Measurements from ENCODE around the gene LPIN1.
A peak's percentile ranks its signal among the peaks of the same experiment; 100 is the strongest.
"Not testable (repeated sequence)": the region's sequence is repeated elsewhere in the genome, so short reads cannot be mapped to it uniquely, and the experiment has no call there.

LPIN1 gene

DNA sequence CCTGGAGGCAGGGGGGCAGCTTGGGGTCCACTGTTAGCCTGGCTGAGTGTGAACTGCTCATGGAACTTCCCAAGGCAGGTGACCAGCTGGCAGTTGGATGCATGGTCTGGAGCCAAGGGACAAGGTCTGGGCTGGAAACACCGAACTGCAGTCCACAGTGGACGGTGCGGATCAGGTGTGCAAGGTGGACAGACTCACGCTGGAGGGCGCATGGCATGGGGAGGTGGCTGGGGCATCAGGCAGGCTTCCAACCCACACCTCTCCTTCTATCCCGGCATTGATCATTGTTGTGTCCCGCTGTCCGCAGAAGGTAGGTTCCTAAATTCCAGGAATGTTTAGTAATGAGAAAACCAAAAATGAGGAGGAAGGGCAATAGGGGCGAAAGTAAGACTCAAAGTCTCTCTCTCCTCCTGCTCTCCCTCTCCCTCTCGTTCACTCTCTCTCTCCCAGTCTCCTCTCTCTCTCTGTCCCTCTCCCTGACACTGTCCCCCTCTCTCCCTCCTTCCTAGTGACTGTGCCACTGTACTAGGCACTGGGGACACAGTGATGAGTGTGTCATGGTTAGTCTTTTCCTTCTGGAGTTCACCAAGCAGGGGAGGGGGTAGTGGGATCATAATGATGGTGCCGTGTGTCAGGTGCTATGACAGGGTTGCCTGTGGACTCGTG is 30.3 kb upstream of the LPIN1 start:
- DNase-seq: no peak

DNA sequence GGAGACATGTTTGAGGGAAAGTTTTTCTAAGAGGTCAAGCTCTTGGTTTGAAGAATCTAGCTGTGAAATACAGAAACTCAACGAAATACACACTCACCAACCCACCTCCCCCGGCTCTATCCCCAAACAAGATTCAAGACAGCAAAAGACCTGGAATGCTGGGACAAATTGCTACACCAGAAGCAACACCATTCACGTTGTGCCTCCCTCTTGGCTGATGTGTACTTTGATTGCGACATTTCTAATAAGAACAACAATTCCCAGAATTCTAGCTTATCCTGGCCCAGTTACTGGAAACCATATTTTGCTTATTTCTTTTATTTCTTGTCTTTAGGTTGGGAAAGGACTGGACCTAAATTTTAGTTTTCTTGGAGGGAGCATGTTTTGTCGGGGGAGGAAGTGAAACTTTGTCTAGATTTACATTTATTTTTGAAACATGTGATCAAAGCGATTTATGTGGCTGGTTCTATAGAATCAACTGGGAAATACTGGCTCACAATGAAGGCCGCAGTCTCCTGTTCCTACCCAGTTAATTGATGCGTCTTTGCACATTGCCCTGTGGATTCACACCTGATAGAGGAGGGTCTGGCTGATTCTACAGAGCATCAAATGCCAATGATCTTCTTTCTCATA is 29.6 kb upstream of the LPIN1 start:
- DNase-seq: peak; percentile 74

DNA sequence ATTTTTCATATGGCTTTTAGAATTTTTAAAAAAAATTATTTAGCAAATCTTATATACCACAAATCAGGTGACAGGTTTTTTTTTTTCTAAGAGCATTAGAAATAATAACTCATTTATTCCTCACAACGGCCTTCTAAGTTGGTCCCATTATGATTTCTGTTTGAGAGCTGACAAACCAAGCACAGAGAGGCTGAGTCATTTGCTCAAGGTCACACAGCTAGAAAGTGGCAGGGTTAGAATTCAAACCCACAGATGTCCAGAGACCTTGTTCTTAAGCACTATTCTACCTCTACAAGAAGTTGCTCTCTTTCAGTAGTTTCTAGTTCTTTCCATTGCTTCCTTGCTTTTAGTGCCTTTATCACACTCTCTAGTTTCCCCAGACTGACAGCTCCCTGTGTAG is 28.8 kb upstream of the LPIN1 start:
- no peak for DNase-seq

DNA sequence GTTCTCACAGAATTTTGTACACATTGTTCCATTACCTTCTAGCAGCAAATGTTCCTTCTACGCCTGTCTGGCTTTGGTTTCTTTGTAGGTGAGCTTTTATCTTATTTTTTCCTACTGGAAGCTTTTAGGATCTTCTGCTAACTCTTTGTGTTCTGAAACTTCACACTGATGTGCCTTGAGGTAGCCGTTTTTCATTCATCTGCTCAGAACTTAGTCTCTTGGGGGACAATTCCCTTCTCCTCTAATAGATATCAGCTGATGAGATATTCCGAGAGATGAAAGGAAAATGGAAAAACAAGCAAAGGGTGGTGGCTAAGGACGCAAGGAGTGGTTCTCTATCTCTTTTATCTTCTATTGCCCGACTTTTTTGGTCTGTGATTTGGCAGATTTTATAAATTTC is 27.8 kb upstream of the LPIN1 start:
- no peak for DNase-seq

DNA sequence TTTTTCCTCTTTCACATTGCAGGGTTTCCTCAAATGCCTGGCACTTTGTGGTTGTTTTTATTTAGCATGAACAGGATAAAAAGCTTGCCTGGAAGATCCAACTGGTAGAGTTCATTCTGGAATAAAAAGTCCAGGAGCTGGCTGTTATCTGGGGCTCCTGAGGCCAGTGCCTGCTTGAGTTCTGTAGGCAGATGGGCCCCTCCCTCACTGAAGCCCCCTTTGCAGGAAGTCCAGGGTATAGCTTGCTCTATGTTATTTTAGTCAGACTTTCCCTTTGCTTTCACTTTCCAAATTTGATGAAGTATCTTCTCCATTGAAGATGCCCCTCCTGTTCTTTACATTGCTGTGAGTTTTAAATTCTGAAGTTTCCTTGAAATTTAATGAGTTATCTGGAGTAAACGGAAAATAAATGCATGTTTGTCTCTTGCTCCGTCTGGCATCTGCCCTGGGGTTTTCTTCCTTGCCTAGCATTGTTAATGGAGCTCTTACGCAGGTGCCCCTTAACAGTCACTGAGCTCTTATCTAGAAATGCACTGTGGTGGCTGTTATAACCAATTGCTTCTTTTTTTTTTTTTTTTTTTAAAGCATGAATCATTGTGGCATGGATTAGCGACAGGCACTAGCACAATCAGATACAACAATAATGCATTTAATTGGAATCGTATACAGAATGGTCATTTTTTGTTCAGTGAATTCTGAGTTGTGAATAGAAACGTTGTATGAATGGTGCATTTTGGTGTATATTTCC is 27.0 kb upstream of the LPIN1 start:
- peak; percentile 92 for DNase-seq

DNA sequence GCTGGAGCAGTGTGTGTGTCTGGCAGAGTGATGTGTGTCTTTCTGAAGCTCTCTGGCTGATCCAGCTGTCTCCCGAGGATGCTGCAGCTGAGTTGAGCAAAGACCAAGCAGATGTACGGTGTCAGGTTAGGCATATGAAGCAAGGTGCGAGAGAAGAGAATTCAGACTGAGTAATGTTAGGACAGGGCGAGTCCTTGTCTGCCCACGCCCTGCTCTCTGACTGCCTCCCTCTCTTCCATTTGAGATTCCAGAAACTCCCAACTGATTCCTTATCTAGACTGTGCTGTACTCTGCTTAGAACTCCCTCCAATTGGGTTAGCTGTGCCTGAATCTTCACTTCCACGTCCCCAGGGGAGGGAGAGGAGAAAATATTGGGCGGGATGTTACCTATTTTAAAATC is 25.7 kb upstream of the LPIN1 start:
- no peak for DNase-seq

DNA sequence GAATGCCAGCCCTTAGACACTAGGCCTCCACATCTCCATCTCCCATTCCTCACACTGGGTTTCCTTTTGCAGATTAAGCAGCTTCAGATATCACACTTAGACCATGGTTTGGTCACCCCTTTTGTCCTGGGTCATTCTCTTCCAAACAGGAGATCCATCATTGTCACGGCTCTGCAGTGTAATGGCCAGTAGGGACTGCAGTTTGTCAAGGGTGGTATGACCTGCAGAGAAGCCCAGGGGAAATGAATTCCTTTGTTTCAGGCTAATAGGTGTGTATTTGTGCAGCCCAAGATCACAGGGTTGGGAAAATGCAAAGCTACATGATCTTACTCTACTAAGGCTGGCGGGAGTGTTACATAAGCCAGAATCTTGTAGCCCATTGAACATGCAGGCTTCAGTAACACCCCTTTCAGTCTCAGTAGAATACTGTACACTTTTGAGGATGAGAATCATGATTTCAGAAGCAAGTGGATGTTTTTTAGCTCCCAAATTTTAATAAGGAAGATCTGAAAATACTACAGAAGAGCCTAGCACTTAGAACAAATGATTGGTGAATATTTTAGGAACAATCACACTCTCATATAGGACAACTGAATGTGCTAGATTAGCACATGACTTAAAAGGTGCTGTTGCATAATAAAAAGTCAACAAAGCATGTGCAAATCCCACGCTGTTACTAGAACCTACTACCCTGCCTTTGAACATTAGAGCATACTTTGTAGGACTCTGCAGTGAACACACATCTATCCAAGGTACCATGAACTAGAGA is 24.0 kb upstream of the LPIN1 start:
- DNase-seq: no peak

DNA sequence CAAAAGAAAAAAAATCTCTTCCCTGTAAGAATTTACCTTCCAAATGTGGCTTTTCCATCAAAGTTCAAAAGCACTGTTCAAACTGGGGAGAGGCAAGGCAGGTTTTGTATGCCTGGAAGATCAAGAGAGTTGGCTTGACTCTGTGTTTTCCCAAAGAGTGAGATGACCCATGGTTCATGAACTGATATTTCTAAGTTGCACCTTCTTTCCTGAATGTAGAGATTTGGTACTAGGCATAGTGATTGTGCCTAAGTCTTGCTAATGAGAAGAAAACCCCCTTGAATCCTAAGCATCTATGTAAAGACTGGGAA is 23.4 kb upstream of the LPIN1 start:
- DNase-seq: no peak

DNA sequence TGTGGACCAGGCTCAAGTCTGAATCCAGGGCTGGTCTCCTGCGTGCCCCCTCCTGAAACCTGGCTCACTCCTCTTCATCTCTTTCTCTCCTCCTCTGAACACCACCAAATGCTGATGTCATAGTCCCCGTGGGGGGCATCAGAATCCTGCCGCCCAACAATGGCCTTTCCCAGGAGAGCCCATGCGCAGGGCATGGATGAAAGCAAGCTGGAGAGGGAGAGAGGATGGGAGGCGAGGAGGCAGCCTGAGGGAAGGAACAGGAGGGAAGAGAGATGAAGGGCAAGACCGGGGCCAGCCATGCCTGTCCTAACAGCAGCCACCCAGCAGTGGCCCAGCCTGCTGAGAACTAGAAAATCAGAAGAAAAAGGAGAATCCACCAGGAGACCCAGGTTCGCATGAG is 22.3 kb upstream of the LPIN1 start:
- DNase-seq: no peak

DNA sequence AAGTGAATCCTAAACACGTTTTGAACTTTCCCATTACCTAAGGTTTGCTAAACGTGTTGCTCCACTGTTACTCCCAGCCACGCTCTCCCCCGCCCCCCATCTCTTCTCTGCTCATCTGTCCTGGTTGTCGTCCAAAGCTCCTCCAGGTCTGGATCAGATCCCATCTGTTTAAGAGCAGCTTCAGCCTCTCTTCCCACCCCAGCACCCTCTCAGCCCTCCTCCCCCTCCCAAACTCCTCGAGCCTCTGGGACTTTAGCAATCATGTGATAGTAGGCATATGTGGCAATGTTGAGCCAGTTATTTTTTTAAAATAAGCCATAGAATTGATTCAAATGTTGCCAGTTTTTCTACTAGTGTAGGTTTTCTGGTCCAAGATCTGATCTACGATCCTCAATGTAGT is 20.0 kb upstream of the LPIN1 start:
- DNase-seq: peak; percentile 45

DNA sequence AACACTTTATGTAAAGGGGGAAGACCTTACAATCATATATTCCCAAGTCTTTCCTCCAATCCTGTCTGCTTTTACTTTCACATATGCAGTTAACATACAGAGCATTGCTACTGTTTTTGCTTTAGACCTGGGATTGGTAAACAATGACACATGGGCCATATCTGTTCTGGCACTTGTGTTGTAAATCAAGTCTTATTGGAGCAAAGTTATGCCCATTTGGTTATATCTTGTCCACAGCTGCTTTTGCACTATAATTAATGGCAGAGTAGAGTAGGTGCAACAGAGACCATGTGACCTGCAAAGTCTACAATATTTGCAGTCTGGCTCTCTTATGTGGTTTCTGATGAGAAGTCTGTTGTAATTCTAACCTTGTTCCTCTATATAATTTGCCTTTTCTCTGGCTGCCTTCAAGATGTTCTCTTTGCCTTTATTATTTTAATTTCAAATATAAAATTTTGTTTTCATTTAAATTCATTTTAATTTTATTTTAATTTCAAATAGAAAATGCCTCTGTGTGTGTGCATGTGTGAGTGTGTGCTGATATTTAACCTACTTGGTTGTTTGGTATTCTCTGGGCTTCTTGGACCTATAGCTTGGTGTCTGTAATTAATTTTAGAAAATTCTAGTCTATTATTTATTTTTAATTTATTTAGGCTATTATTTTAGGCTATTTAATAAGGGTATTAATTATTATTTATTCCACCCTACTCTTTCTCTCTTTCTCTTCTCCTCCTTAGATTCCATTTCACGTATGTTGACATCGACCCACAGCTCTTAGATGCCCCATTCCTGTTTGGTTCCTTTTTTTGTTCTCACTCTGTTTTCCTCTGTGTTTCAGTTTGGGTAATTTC is 16.8 kb upstream of the LPIN1 start:
- peak; percentile 34 for DNase-seq

DNA sequence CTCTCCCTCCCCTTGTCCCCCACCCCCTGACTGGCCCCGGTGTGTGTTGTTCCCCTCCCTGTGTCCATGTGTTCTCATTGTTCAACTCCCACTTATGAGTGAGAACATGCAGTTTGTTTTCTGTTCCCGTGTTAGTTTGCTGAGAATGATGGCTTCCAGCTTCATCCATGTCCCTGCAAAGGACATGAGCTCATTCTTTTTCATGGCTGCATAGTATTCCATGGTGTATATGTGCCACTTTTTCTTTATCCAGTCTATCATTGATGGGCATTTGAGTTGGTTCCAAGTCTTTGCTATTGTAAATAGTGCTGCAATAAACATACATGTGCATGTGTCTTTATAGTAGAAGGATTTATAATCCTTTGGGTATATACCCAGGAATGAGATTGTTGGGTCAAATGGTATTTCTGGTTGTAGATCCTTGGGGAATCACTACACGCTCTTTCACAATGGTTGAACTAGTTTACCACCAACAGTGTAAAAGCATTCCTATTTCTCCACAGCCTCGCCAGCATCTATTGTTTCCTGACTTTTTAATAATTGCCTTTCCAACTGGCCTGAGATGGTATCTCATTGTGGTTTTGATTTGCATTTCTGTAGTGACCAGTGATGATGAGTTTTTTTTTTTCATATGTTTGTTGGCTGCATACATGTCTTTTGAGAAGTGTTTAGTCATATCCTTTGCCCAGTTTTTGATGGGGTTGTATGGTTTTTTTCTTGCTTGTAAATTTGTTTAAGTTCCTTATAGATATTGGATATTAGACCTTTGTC is 15.0 kb upstream of the LPIN1 start:
- DNase-seq: not testable (repeated sequence)

DNA sequence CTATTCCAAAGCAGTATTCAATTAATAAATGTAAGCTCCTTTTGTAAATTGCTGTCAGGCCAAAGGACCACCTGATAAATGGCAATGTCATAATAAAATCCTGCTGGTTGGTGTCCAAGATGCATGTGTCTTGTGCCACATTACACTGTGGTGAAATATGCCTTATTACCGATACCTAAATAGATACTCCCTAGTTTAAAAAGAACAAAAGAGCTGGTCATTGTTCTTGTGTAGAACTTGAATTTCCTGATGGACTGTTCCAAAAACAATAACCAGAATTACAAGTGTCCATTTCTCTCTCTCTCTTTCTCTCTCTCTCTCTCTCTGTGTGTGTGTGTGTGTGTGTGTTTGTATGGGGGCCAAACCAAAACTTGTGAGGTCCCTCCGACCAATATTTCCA is 13.8 kb upstream of the LPIN1 start:
- no peak for DNase-seq

DNA sequence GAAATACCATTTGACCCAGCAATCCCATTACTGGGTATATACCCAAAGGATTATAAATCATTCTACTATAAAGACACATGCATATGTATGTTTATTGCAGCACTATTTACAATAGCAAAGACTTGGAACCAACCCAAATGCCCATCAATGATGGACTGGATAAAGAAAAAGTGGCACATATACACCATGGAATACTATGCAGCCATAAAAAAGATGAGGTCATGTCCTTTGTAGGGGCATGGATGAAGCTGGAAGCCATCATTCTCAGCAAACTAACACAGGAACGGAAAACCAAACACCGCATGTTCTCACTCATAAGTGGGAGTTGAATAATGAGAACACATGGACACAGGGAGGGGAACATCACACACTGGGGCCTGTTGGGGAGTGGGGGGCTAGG is 8.6 kb upstream of the LPIN1 start:
- not testable (repeated sequence) for DNase-seq

DNA sequence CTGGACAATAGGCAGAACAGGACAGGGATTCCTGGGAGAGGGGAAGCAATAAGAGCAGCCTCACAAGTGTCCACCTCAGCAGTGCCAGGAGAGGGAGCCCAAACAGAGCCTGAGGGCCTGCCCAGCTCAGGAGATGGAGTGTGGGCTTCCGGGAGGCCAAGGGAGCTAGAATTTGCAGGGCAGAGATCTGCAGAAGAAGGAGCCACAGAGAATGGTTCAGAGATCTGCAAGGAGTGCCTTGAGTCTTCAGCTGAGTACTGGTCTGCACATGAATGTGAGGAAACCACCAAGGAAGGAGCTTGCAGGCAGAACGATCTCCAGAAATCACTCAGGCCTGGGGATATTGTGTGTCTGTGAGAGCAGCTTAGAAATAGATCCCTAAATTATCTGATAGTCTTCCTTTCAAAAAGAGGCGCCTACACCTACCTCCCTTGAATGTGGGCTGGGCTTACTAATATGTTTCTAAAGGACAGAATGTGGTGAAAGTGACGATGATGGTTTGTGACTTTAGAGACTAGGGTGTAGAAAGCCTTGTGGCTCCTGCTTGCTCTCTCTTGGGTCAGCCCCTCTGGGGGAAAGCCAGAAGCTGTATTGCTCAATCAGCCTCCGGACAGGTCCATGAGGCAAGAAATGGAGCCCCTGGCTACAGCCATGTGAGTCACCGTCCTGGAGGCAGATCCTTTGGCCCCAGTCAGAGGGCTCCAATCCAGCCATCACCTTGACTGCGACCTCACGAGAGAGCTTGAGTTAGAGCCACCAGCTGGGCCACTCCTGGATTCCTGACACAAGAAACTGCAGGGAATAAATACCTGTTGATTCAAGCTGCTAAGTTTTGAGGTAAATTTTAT is 7.6 kb upstream of the LPIN1 start:
- peak; percentile 54 for DNase-seq

DNA sequence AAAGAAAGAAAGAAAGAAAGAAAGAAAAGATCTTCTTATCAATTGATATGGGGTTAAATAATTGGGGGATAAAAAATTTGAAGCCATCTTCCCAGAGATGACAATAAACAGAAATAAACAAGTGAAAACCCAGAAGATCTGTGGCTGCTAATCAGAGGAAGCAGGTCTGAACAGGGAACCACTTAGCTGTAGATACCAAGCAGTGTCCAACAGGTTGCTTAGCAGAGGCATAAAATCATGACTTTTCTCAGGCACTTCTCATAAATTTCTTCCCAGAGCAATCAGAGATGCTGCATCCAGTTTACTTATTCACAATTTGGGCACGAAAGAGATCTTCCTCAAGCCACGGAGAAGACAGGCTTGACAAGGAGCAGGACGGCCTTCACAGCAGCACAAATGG is 5.7 kb upstream of the LPIN1 start:
- DNase-seq: no peak

DNA sequence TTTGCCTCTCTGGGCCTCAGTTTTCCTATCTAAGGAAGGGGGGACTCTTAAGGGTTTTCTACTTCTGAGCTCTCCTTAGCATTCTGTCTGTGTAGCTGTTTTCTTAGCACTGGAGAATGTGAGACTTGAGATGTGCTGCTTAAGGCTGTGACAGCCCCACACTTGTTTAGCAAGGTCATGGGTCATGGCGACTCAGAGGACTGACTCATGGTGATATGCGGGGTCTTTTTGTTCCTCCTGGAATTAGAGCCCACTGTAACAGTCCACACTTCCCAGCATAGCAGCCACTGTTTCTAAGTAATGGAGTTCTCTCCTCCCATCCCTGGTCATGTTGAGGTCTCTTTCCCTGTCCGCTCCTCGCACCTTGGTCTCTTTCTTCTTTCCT is 4.1 kb upstream of the LPIN1 start:
- no peak for DNase-seq

DNA sequence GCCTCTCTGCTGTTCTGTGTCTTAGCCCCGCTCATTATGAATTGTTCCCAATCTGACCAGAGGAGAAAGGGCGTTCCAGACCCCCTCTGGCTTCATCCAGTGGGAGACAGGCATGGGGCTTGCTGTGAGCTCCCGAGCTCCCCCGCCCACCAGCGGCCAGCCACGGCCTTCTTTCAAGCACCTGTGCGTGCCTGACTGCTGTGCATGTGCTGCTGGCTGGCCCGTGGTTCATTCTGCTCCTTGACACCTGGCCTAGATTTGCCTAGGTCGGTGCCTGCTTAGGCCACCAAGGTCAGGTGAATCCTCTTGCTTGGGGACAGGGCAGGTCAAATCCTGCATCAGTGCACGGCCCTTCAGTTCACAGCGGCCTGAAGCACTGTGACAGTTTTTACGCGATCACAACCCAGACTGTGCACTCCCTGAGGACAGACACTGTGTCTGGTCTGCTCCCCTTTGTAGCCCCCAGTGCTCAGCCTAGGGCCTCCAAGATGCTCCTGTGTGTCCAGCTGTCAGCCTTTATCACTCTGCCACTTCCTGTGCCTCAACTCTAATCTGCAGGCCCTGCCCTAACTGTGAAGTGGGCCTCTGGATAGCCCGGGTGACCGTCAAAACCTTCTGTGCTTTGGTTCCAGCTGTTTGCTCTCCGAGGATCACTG is 3.6 kb upstream of the LPIN1 start:
- DNase-seq: peak; percentile 30

DNA sequence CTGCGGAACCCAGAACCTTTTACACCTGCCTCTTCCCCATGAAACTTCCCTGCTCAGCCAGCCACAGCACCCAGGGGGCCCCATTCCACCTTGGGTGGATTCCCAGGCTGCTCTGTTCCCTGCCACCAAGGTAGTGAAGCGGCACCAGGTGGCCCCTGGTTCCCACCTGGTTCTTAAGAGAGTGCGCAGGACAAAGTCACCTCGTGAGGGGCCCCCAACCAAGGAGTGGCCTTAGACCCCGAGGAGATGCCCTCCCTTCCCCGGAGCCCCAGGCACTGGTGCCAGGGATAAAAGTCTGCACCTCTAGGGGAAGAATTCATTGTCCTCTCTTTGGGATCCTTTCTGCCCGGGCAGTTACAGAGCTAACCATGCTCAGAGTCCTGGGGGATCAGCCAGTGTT is 3.1 kb upstream of the LPIN1 start:
- DNase-seq: no peak

DNA sequence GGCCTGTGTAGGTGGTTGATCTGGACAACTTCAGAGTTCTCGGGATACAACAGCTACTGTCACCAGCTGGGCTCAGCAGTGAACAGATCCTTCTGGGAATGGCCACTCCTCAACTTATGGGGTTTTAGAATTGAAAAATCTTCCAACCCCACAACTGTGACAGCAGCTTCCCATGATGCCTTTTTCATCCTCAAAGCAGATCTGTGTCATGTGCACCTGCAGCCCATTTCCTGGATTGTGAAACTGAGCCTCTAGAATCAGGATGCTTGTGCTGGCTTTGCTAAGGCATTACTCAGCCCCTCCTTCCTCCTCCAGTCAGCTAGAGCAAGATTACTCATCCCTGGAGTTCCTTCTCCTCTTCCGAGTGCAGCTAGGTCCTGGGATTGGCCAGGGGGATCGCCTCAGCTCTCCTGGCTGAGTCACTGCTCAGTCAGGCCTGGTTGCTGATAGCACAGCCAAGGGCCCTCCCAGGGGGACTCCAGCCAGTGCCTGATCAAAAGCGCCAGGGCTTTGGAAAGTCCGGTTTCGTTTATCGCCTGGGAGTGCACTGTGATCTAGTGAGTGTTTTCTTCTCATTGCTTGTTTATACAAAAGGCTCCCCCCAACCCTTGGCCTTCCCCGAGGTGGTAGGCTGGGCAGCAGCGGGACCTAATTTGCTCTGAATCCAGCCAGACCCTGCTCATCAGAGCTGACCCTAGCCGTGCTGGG is 2.4 kb upstream of the LPIN1 start:
- DNase-seq: peak; percentile 98
